GM19397 (cell line): ENCODE data around the gene SMG6.
"Not testable (repeated sequence)": the region's sequence is repeated elsewhere in the genome, so short reads cannot be mapped to it uniquely, and the experiment has no call there.

Source experiments
- ATAC-seq: cut with Tn5 transposase; IDR thresholded peaks from one replicate; pipeline ENCODE4 v1.9.1; 2021; ENCODE audit warnings: mild to moderate bottlenecking, moderate library complexity; ENCODE audit not compliant: unreplicated experiment

SMG6 gene

DNA sequence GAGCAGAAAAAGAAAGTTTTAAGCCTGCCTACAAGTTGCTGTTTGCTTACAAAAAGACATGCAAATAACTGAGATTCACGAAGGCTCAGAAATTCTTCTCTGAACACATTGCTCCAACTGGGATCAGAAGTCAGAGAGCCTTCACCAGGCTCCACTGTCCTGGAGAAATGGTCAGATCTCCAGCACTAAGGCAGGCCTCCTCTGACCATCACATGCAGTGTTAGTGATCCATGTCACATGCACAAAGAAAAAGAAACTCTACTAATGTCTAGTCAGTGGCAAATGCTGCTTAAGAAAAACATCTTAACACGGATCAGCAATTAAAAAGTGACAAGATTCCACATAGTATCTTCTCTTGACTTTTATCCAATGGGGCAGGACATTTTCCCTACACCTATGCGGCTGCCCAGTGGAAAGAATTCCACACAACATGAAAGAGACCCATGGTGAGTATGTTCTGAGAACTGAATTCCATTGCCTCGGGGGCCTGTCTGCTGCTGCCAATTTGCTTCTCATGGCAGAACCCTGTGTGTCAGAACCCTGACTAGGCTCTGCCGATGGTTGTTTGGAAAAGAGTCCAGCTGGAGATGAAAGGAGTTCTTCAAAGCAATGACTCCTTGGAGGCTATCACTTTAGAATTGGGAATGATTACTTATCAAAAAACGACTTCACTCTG is 152.1 kb downstream of the SMG6 start:
- ATAC-seq, result no peak

DNA sequence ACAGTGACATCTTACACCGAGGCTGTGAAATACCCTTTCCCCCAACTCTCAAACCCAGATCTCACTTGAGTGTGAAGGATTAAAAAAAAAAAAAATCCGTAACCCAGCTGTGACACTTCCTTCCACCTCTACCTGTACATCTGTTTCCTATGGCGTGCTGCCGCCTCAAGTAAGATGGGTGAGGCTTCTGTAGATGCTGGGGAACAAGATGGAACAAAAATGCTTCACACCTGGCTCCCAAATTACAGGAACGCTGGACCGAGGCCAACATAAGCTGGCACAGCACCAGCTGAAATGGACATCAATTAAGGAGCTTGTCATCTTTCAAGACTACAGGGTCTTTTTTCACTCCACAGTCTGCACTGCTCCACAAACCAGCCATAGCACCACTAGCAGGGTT is 152.8 kb downstream of the SMG6 start:
- no peak for ATAC-seq

DNA sequence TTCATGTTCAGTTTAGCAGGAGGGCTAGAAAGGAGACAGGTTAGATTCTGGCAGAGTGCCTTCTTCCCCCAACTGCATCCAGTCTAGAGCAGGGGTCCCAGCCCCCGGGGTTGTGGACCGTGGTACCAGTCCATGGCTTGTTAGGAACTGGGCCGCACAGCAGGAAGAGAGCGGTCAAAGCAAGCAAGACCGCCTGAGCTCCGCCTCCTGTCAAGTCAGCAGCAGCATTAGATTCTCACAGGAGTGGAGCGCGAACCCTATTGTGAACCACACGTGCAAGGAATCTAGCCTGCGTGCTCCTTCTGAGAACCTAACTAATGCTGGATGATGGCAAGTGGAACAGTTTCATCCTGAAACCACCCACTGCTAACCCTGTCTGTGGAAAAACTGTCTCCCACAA is 153.7 kb downstream of the SMG6 start:
- ATAC-seq, result no peak

DNA sequence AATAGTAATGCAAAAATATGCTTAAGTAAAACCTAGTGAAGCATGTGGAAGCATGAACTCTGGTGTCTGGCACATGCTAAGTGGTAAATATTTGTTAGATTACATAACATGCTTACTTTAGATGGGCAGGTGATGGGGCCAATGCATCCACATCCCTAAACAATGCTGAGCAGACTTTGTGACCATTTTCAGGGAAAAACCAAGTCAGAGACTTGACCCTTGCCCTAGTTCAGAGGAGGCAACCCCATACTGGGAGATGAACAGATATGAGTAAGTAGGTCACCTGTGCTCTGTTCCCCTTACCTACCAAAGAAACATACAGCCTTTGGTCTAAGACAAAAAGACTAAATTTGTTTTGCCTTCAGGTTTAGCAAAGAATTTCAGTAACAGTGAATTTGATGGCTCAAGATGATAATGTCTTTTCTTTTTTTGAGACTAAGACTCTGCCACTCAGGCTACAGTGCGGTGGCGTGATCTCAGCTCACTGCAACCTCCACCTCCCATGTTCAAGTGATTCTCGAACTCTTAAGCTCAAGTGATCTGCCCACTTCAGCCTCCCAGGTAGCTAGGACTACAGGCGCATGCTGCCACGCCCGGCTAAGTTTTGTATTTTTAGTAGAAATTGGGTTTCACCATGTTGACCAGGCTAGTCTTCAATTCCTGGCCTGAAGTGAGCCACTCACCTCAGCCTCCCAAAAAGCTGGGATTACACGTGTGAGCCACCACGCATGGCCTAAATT is 157.3 kb downstream of the SMG6 start:
- no peak for ATAC-seq

DNA sequence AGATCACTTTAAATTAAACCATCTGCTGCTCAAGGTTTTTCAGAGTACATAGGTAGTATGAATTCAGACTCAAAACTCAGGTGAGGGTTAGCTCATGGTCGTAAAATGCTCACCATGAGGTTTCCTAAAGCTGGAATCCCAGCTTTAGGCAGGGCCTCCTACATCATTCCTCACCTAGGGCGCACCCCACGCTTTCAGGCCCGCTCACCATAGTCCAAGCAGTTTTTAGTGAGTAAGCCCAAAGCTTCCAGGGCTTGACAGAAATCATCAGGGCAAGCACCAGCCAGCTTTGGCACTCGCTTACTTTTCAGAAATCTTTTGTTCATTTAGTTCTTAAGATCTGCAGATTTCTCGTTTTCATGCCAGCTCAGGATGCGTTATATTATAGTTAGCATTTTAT is 158.9 kb downstream of the SMG6 start:
- ATAC-seq, result no peak

DNA sequence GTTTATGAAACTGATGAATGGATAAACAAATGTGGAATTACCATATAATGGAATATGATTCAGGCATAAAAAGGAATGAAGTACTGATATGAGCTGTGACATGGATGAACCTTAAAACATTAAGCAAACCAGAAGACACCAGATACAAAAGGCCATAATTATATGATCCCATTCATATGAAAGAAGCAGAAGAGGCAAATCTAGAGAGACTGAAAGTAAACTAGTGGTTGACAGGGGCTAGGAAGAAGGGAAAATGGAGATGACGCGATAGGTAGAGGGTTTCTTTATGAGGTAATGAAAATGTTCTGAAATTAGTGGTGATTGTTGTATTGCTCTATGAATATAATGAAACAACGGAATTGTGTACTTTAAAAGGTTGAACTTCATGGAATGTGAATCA is 160.3 kb downstream of the SMG6 start:
- ATAC-seq, result no peak

DNA sequence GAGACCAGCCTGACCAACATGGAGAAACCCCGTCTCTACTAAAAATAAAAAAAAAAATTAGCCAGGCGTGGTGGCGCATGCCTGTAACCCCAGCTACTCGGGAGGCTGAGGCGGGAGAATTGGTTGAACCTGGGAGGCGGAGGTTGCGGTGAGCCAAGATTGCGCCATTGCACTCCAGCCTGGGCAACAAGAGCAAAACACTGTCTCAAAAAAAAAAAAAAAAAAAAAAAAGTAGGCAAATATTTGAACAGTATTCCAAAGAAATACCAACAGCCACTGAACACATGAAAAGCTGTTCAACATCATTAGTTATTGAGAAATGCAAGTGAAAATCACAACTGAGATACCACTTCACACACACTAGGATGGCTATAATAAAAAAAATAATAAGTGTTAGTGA is 160.9 kb downstream of the SMG6 start:
- not testable (repeated sequence) for ATAC-seq

DNA sequence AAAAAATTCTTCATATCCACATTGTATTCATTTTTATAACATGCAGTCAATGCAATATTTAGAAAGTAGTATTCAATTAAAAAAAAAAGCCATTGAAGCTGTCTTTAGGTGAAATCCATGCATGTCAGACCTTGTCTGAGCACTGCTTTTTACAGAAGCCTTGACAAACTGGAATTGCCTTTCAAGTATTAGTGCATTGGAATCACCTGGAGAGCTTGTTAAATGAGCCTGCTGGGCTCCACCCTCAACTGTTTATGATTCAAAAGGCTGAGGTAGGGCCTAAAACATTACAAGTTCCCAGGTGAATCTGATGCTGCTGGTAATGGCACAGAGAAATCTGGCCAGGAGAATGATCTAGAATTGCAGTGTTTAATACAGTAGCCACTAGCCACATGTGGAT is 162.9 kb downstream of the SMG6 start:
- ATAC-seq, result no peak

DNA sequence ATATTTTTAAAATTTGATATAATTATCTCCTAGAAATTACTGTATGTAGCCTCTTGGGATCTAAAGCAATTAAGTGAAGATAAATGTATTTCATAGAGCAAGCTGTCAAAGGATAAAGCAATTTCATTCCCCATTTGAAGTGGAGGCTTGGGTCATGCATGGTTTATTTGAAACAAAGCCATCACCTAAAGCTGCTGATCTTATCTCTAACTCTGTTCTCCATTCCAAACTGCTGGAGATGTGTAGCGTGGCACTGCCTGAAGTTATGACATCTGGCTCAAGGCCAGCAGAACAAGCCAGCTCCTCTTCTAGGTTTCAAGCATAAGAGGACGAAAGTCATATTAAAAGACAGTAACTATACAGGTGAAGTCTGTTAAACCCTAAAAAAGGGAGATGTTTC is 164.8 kb downstream of the SMG6 start:
- peak; percentile 17 for ATAC-seq

DNA sequence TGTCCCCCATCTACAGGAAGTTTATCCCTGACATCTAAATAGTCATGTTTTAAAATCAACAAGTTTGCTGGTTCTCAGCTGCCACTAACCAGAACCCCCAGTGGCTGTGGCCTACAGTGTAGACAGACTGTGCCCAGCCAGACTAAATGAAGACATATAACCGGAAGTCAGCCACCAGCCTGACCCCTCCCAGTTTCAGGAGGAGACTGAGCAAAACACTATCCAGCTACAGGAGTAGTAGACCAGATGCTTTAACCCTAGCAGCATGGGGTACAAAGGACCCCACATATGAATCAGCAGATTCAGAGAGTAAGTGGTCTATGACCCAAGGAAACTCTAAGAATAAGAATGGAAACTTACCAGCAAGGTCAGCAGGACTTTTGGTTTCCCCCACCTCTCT is 165.3 kb downstream of the SMG6 start:
- peak; percentile 61 for ATAC-seq

DNA sequence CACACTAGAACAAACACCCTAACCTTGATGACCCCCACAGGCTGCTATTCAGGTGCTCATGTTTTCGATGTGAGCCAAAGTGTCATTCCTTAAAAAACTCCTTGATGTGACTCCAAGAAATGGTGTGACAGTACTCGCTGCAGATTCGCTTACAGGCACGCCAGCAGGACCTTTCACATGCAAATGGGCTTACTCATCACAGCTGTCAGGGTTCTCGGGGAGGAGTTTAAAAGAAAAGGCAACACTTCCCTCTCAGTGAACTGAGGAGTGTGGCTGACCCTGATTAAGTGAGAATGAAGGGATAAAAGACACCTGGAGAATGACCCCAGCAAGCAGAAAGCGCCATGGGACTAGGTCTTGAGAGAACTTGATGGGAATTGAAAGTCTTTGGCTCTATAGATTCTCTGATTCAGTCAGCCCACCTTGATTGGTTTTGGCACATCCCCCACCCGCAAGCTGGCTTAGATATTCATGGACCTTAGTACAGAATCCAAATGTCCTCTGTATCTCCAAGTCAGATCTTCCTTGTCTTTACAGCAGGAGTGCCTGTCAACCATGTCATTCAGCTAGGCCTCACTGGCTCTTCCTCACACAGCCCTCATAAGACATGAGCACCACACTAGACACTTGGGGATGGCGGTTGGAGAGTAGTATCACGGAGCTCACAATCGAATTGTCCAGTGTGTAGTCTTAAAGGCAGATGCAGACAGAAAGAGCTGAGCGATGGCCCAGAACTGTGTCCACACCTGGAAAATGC is 166.1 kb downstream of the SMG6 start:
- peak; percentile 49 for ATAC-seq

DNA sequence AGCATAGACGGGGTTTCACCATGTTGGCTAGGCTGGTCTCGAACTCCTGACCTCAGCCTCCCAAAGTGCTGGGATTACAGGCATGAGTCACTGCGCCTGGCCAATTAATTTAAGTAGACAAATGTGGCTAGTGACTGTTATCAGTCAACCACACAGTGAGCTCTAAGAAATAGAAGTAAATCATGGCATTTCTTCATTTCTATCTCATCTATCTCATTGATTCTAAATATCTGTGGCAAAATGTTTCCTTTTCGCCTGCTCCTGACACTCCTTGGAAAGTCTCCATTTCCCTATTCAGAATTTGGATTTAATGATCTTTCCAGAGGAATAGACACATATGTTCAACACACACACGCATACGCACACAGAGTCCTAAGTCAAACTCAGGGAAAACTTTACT is 167.3 kb downstream of the SMG6 start:
- no peak for ATAC-seq

DNA sequence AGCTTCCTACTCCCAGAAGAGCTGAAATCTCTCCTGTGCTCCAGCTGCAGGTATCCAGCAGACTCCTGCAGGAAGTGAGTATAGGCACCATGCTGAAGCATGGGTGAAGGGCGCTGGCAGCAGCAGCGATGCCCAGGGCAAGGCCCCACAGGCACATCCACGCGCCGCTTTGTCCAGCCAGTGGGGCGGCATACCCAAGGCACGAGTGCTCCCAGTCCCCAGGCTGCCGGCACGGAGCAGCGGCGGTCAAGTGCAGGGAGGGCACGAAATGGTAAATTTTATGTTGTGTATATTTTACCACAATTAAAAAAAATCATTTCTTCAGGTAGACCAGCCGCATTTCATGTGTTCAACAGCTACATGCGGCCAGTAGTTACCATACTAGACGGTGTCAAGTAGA is 175.6 kb downstream of the SMG6 start:
- ATAC-seq, result no peak

DNA sequence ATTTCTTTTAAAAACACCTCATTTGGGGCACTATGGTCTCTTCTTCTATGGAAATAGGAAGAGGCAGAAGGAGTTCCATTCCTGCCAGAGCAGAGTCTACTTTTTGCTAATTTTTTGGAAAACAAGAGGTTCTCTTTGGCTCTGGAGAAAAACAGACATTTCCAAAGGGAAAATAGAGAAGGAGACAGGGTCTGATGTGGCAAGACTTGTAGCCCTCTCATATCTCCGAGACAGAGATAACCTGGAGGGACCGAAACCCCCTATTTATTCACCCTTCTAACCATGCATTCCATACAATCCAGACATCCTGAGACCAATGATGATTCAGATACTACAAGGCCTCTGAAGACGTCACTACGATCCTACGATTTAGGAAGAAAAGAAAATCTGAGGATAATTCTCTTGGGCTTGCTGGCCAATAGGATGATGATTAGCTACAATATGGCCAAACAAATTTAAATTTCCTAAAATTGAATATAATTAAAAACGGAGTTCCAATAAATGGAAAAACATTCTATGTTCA is 178.5 kb downstream of the SMG6 start:
- no peak for ATAC-seq

DNA sequence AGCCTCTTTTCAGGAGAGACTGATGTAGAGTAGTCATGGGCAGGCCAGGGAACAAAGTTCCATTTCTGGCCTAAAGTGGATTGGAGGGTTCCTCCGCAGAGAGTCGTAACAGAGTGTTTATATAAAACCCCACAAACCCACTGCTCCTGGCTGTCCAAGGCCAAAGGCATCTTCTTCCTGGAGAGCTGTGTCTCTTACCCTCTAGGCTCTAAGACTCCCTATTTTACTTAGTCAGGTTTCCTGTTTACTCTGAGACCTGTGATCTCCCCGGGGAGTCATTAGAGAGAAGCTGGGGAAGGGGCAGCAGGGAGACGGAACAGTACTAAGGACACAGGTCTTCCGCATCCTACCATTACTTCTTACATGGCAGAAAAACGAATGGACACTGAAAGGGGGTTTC is 179.2 kb downstream of the SMG6 start:
- ATAC-seq, result no peak

DNA sequence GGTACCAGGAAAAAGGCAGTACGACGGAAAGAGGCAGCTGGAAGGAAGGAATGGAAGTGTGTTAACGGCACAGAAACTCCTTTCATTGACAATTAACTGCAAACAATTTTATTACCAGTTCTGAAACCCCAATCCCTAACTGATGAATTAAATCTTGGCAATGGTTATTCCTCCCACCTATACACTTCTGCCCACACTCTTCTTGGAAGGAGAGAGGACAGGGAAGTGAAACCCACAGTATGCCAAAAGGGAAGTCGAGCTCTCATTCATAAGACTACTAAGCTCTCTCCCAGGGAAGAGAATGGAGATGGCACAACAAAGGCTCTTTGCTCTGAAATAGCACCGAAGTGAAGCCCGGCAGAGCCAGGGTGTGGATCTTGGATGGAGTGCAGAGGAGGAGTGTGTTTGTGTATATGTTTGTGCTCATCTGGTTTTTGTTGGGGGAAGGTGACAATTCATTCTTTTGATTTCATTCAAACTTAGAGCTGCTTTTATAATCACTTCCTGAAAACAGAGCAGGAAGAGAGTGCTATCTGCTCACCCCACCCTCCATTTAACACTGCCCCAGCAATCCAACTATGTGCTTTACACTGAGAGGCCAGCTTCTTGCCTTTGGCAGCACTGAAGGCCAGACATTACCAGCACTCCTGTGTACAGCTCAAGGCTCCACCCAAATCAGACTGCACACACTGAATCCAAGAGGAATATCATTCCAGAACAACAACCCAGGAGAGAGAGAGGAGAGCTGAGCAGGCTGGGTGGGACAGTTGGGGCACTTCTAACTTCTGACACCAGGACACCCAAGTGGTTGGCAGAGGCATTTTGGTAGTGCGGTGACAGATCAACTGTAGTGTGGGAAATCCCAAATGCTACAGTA is 180.0 kb downstream of the SMG6 start:
- no peak for ATAC-seq

DNA sequence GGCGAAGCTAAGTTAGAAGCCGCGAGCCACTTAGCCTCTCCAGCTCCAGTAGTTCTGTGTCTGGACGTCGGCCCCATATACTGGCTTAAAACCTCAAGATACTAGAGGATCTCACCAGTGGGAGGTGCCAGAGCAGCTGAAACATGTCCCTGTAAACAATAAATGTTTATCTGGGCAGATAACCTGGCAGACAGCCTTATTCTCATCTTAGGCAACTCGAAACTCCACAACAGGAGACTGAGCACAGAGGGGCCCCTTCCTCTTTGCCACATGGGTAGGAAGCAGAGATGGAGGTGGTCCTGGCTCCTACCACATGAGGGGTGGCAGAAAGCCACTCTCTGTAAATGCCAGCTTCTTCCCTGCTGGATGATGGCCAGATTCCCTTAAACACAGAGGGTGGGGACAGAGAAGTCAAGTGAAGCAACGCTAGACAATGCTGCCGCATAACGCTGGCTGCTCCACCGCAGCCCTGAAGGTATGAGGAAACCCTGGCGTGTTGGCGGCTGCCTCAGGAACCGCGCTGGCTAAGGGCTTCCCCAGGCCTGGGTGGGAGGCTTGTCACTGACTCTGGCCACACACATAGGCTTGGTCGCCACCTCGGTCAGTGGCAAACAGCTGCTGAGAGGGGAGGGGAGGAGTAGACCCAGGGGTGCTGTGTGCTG is 180.8 kb downstream of the SMG6 start:
- no peak for ATAC-seq

DNA sequence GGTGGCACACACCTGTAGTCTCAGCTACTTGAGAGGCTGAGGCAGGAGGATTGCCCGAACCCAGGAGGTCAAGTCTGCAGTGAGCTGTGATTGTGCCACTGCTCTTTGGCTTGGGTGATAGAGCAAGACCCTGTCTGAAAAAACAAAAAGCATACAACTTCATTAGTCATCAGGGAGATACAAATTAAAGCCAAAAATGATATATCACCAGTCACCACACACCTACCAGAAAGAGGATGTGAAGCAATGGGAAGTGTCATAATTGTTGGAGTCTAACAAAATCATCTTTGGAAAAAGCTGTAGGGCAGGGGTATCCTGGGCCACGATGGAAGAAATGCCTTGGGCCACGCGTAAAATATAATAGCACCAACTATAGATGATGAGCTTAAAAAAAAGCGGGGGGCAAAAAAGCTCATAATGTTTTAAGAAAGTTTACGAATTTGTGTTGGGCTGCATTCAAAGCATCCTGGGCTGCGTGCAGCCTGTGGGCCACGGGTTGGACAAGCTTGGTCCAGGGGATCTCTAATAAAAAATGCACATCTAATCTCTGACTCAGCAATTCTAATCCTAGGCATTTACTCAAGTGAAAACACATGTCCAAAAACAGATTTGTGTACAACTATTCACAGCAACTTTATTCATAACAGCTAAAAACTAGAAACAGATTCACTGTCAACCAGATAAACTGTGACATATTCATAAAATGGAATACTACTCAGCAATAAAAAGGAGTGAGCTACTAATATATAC is 182.8 kb downstream of the SMG6 start:
- no peak for ATAC-seq

DNA sequence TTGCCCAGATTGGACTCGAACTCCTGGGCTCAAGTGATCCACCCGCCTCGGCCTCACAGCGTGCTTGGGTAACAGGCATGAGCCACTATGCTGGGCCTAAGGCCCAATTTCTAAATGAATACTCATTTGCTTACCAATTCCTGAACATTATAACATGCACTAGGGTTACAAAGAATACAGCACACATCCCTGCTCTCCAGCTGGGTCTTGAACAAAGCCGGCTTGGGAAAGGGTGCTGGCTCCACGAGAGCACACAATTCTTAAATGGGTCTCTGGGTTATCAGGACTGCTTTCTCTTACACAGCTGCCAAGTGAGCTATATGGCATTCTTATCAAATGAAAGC is 190.3 kb downstream of the SMG6 start:
- ATAC-seq, result no peak

DNA sequence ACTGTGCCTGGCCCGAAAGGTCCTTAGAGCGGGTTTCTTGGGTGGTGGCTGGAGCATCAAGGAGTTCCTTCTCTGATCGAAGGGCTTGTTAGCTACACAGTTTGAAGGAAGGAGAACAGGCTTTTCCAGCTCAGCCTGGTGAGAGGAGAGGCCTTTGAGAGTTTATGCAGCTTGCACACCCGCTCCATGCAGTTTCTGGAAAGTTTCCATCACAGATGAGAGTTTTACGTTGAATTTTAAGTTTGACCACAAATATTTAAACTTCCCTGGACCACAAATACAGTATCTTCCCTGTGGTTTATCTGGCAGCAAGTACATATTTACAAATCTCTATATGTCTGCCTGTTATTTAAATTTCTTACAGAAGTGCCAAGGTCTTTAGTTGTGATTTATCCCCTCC is 191.9 kb downstream of the SMG6 start:
- no peak for ATAC-seq
